H1 (cell line): Measurements from ENCODE around the gene ERCC1. TPM values are rescaled to one million over a fixed set of nuclear protein-coding genes. Genes with fewer than 3 reads are reported as not detected.

Source experiments
- ASH2L ChIP-seq: fragments of 200-600, 300-600 bp; sonication (generic); IDR thresholded peaks from one replicate; pipeline ENCODE4 v1.7.1; 2017; ENCODE audit warnings: low read length
- BCL11A ChIP-seq, 2 experiments: IDR thresholded peaks; one replicate each; pipeline ENCODE4 v1.6.1; 2011; ENCODE audit warnings: low read depth in 2 of 2, low read length in 2 of 2, mild to moderate bottlenecking in 2 of 2
- EZH2 ChIP-seq: fragments of 200-600 bp; sonication (generic); IDR thresholded peaks from 2 replicates; pipeline ENCODE4 v1.7.1; 2012; ENCODE audit warnings: low read depth, mild to moderate bottlenecking, moderate library complexity, low read length, inconsistent platforms; ENCODE audit not compliant: severe bottlenecking
- RXRA ChIP-seq: IDR thresholded peaks from 2 replicates; pipeline ENCODE4 v1.6.1; 2011; ENCODE audit warnings: low read depth, mild to moderate bottlenecking, low read length, moderate library complexity; ENCODE audit not compliant: insufficient read depth
- polyA plus RNA-seq, 7 experiments: library from polyadenylated mRNA; depleted of rRNA in 3 of 7; stranded (reverse) in 5 of 7; unstranded in 2 of 7; fragments of >200 nt in 5 of 7; fragments of 200-250 nt in 2 of 7; gene quantifications; 1 replicate in 5 of 7; 2 replicates in 1 of 7; 4 replicates in 1 of 7; pipeline versions ENCODE4 v1.2.1 to v1.2.3, GENCODE V29; 2011 to 2013; ENCODE audit warnings: missing spikeins in 2 of 7, mixed read lengths in 2 of 7
- total RNA-seq: library from RNA; stranded (reverse); fragmentation: NEBNext Ultra II Directional; extraction: Animal tissue kit (Norgen Biotek cat#: 25700); gene quantifications from 2 replicates; pipeline ENCODE4 v1.2.1, GENCODE V29; 2021
- TF ChIP-seq, protein P1 (sequence below): IDR thresholded peaks from 2 replicates; pipeline ENCODE4 v1.6.1; 2011; ENCODE audit warnings: low read depth, mild to moderate bottlenecking, low read length; ENCODE audit not compliant: insufficient read depth
- TF ChIP-seq, protein P2 (sequence below): IDR thresholded peaks from 2 replicates; pipeline ENCODE4 v1.6.1; 2011; ENCODE audit warnings: low read length, improper control_type of control experiment

Gene ERCC1
- total and polyA plus RNA-seq, 2 of the 8 experiments (the other 6 are each of a cell fraction or from before 2014, with no cell fraction given), result 44.7 to 94.2 TPM

DNA sequence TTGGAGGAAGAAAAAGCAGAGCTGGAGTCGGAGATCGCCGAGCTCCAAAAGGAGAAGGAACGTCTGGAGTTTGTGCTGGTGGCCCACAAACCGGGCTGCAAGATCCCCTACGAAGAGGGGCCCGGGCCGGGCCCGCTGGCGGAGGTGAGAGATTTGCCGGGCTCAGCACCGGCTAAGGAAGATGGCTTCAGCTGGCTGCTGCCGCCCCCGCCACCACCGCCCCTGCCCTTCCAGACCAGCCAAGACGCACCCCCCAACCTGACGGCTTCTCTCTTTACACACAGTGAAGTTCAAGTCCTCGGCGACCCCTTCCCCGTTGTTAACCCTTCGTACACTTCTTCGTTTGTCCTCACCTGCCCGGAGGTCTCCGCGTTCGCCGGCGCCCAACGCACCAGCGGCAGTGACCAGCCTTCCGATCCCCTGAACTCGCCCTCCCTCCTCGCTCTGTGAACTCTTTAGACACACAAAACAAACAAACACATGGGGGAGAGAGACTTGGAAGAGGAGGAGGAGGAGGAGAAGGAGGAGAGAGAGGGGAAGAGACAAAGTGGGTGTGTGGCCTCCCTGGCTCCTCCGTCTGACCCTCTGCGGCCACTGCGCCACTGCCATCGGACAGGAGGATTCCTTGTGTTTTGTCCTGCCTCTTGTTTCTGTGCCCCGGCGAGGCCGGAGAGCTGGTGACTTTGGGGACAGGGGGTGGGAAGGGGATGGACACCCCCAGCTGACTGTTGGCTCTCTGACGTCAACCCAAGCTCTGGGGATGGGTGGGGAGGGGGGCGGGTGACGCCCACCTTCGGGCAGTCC lies 49.0 kb upstream of the ERCC1 start (continued):
- TF ChIP-seq, protein P1, sequence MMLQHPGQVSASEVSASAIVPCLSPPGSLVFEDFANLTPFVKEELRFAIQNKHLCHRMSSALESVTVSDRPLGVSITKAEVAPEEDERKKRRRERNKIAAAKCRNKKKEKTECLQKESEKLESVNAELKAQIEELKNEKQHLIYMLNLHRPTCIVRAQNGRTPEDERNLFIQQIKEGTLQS, result no peak
- no peak for TF ChIP-seq BCL11A (IDR thresholded peaks at IDR 0.05; ENCODE audit: low read depth in 2 of 2, low read length in 2 of 2)
- no peak for TF ChIP-seq ASH2L
- TF ChIP-seq RXRA, result no peak
- no peak for TF ChIP-seq EZH2
- TF ChIP-seq, protein P2, sequence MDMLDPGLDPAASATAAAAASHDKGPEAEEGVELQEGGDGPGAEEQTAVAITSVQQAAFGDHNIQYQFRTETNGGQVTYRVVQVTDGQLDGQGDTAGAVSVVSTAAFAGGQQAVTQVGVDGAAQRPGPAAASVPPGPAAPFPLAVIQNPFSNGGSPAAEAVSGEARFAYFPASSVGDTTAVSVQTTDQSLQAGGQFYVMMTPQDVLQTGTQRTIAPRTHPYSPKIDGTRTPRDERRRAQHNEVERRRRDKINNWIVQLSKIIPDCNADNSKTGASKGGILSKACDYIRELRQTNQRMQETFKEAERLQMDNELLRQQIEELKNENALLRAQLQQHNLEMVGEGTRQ, result no peak
